Muscle of leg (tissue), 11 donors: ENCODE measurements around the gene GALNT17. TPM values are rescaled to one million over a fixed set of nuclear protein-coding genes. Genes with fewer than 3 reads are reported as not detected.

Experiments
- DNase-seq: peaks from one replicate; pipeline ENCODE4 v3.0.0; 2013
- H3K27ac ChIP-seq: one replicate; pipeline ENCODE4 v1.5.1; 2013; ENCODE audit warnings: mild to moderate bottlenecking, low read length, control low read depth
- H3K27me3 ChIP-seq: one replicate; pipeline ENCODE4 v1.6.1; 2013; ENCODE audit warnings: low read length; ENCODE audit not compliant: control insufficient read depth, insufficient read depth
- H3K36me3 ChIP-seq: one replicate; pipeline ENCODE4 v1.6.1; 2013; ENCODE audit warnings: low read length; ENCODE audit not compliant: control insufficient read depth, insufficient read depth
- H3K4me1 ChIP-seq: one replicate; pipeline ENCODE4 v1.6.1; 2013; ENCODE audit warnings: low read length; ENCODE audit not compliant: control insufficient read depth, insufficient read depth
- H3K4me3 ChIP-seq: one replicate; pipeline ENCODE4 v1.5.1; 2013; ENCODE audit warnings: low read length, control low read depth
- H3K9me3 ChIP-seq: replicated peaks from 2 replicates; pipeline ENCODE4 v1.6.1; 2013; ENCODE audit warnings: low read depth, low read length; ENCODE audit not compliant: control insufficient read depth
- WGBS: methylation state at CpG from one replicate; pipeline ENCODE4 v1.1.5; 2013; ENCODE audit warnings: missing lambda C conversion rate; ENCODE audit not compliant: insufficient coverage; 5-methylcytosine and 5-hydroxymethylcytosine counted together
- polyA plus RNA-seq, 8 donors: library from polyadenylated mRNA; unstranded; fragments of 120-200 nt; gene quantifications; one replicate each; pipeline versions ENCODE4 v1.2.1 to v1.2.3, GENCODE V29; 2013; ENCODE audit warnings: inconsistent platforms in 1 of 8, low replicate concordance in 1 of 8; ENCODE audit not compliant: insufficient read length in 8 of 8, insufficient read depth in 1 of 8
- total RNA-seq: library from RNA; stranded (reverse); fragments of 120-200 nt; gene quantifications from one replicate; pipeline ENCODE4 v1.2.4, GENCODE V29; 2013

Gene GALNT17
- total and polyA plus RNA-seq, 9 donors, result 22.5 to 40.0 (median 29.5) TPM

DNA sequence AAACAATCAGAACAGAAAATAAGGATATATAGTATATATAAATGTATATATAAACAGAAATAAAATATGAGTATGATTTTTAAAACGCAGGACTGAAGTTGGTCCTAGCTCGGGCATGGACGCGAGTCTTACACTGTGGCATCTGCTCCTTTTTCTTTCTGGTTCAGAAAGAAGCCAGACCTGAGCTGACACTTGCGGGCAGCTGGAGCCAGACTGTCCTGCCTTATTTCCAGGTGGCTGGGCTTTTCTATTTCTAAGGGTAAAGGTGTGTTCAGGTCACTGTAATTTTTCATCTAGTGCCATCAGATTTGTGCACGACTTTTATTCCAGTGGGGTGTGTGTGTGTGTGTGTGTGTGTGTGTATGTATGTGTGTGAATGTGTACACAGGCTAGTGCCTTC lies 166.4 kb downstream of the GALNT17 start:
- WGBS, result 96% methylated on average over 4 of the region's 6 CpGs
- H3K36me3 ChIP-seq, result peaks cover 3% of the 10 kb centered on the region
- H3K27ac ChIP-seq, result no peak overlapping the region
- no peaks in the 10 kb centered on the region for H3K27me3 ChIP-seq
- DNase-seq, result no peak
- H3K9me3 ChIP-seq, result no peaks in the 10 kb centered on the region
- H3K4me1 ChIP-seq, result peaks cover 8% of the 10 kb centered on the region
- no peak overlapping the region for H3K4me3 ChIP-seq

DNA sequence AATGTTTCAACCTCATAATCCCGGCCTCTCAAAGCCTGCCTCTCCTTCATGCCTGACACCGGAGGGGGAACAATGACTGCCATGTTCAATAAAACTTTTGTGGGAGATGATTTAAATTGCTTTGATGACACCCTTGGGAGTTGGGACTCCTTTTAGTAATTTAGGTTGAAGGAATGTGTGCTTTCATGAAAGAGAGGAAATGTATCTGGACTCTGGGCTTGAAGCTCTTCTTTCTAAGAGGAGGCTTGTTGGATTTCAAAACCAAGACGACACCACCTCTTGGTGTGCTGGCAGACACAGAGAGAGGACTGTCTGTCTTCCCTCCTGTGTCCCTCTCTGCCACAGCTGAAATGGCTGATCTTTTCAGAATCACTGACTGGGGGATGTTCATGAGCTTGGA lies 168.1 kb downstream of the GALNT17 start:
- H3K27ac ChIP-seq, result peak overlapping the region; percentile 35
- no CpG with 5 or more reads among the region's 3 CpGs for WGBS
- H3K4me1 ChIP-seq, result peaks cover 11% of the 10 kb centered on the region
- no peaks in the 10 kb centered on the region for H3K27me3 ChIP-seq
- no peak overlapping the region for H3K4me3 ChIP-seq
- peaks cover 3% of the 10 kb centered on the region for H3K36me3 ChIP-seq
- no peaks in the 10 kb centered on the region for H3K9me3 ChIP-seq
- DNase-seq, result no peak

DNA sequence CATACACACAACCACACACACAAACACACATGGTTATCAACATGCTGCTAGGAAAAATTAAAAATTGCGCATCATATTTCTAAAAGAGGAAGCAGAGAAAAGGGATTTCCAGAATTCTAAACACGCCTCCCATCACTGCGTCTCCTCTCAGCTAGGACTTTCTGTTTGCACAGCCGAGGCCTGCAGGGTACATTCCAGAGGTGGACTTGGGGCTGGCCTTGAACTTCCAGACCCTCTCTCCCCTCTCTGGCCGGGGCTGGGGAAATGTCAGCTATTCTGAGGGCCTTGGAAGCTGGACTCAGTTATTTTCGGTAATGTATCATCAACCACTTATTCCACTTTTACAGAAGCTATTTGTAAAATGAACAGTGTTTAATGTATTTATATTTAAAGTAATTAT lies 168.7 kb downstream of the GALNT17 start:
- H3K9me3 ChIP-seq, result no peaks in the 10 kb centered on the region
- no peak for DNase-seq
- no peak overlapping the region for H3K4me3 ChIP-seq
- H3K27me3 ChIP-seq, result no peaks in the 10 kb centered on the region
- WGBS, result 78% methylated on average over 2 of the region's 6 CpGs
- peaks cover 11% of the 10 kb centered on the region for H3K4me1 ChIP-seq
- no peak overlapping the region for H3K27ac ChIP-seq
- H3K36me3 ChIP-seq, result peaks cover 3% of the 10 kb centered on the region

DNA sequence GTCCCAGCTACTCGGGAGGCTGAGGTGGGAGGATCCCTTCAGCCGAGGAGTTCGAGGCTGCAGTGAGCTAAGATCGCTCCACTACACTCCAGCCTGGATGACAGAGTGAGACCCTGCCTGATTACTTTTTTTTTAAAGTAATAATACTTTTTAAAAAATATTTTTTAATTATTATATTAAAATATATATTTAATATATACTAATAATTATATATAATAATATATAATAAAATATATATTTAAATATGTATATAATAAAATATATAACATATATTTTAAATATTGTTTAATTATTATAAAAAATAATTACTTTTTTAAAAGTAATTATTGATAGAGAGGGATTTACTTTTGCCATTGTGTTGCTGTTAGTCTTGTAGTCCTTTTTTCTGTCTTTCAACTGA lies 169.2 kb downstream of the GALNT17 start:
- no peak overlapping the region for H3K27ac ChIP-seq
- H3K4me1 ChIP-seq, result peaks cover 11% of the 10 kb centered on the region
- no peak overlapping the region for H3K4me3 ChIP-seq
- DNase-seq, result no peak
- no peaks in the 10 kb centered on the region for H3K9me3 ChIP-seq
- H3K27me3 ChIP-seq, result no peaks in the 10 kb centered on the region
- peaks cover 3% of the 10 kb centered on the region for H3K36me3 ChIP-seq
- no CpG with 5 or more reads among the region's 4 CpGs for WGBS

DNA sequence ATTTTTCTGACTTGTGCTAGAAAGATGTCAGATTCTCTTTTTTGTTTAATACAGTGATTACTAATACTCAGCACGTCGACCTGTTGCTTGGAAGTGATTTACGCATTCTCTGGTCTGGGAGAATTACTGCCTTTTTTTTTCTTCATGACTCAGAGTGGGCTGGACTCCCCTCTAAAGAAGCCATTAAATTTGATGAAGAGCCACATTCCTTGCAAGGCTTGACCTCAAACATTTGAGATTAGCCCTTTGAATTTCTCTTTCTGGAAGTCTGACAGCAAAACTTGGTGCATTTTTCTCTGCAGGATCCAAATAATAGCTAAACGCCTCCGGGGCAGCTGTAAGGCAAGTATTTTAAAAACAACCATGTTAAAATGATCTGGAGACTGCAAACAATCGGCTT lies 171.6 kb downstream of the GALNT17 start:
- DNase-seq, result peak; percentile 68
- H3K36me3 ChIP-seq, result peaks cover 3% of the 10 kb centered on the region
- no peaks in the 10 kb centered on the region for H3K27me3 ChIP-seq
- H3K4me3 ChIP-seq, result no peak overlapping the region
- no peaks in the 10 kb centered on the region for H3K9me3 ChIP-seq
- H3K4me1 ChIP-seq, result peaks cover 21% of the 10 kb centered on the region
- 9% methylated on average over 4 of the region's 6 CpGs for WGBS
- no peak overlapping the region for H3K27ac ChIP-seq

DNA sequence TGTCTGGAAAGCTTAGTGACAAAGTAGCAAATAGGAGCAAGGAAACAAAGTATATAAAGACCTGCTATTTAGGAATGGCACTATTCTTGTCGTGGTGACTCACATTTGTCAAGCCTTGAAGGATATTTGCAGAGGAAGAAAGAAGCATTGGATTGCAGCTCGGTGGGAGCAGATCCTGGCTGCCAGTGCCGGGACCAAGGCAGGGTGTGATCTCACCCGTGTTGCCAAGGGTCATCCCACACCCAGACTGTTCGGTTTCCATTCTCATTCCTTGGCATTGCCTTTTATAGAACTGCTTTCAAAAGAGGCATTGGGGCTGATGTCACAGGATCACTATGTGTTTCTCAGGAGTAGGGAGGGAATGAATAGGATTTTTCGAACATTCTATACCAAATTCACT lies 176.2 kb downstream of the GALNT17 start:
- 18% methylated on average over 3 of the region's 6 CpGs for WGBS
- DNase-seq, result peak; percentile 80
- no peaks in the 10 kb centered on the region for H3K9me3 ChIP-seq

DNA sequence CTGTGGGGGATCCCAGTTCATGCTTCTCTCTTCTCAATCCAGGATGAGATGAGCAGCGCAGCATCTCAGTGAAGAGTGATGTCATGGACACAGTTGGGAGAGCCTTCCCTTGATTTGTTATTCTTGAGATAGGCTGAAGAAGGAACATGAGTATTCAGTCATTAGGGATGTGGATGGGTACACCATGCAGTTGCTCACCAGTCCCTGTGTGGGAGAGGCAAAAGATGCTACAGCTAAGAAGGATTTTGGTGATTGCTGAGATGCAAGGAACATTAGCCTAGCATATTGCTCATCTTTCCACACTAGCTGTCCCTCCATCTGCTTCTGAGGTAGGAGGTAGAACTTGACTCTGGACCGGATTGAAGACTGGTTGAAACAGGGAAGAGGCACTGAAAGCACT lies 179.6 kb downstream of the GALNT17 start:
- peaks cover 14% of the 10 kb centered on the region for H3K9me3 ChIP-seq
- no peaks in the 10 kb centered on the region for H3K27me3 ChIP-seq
- no peak overlapping the region for H3K27ac ChIP-seq
- H3K4me1 ChIP-seq, result peaks cover 23% of the 10 kb centered on the region
- DNase-seq, result no peak
- WGBS, result no CpG with 5 or more reads among the region's 2 CpGs
- H3K36me3 ChIP-seq, result no peaks in the 10 kb centered on the region
- H3K4me3 ChIP-seq, result no peak overlapping the region

More for the DNA sequence above, 176.2 kb downstream of the GALNT17 start:
- Histone ChIP-seq H3K27ac (peak overlapping the region; percentile 81), H3K4me3 (no peak overlapping the region), H3K4me1 (peaks cover 27% of the 10 kb centered on the region), H3K27me3 (no peaks in the 10 kb centered on the region), H3K36me3 (no peaks in the 10 kb centered on the region)

DNA sequence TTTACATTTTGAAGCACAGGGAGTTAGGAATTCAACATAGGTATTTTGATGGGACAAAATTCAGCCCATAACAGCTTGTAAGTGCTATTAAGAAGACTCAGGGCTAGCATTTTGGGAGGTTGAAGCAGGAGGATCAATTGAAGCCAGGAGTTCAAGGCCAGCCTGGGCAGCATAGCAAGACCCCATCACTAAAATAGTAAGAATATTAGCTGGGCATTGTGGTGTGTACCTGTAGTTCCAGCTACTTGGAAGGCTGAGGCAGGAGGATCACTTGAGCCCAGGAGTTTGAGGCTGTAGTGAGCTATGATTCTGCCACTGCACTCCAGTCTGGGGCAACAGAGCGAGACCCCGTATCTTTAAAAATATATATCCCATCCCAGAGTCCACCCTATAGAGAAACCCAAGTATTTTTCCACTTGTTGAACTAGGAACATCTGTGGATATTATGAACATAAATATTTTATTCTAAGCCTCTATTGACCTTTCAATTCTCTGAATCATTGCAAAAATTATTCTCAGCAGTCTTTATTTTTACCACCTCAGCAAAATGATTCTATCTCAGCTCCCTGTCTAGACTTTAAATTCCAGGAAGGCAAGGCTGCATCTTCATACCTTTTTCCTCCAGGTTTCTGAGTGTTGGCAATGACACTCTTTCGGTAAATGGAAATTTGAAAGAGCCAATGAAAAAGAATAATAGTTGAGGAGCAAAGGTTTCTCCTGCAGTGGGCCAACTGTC lies 181.0 kb downstream of the GALNT17 start:
- no CpG with 5 or more reads among the region's 3 CpGs for WGBS
- peaks cover 16% of the 10 kb centered on the region for H3K9me3 ChIP-seq
- H3K36me3 ChIP-seq, result no peaks in the 10 kb centered on the region
- DNase-seq, result peak; percentile 50
- peak overlapping the region; percentile 20 for H3K27ac ChIP-seq
- H3K27me3 ChIP-seq, result no peaks in the 10 kb centered on the region
- H3K4me1 ChIP-seq, result peaks cover 20% of the 10 kb centered on the region
- H3K4me3 ChIP-seq, result no peak overlapping the region

DNA sequence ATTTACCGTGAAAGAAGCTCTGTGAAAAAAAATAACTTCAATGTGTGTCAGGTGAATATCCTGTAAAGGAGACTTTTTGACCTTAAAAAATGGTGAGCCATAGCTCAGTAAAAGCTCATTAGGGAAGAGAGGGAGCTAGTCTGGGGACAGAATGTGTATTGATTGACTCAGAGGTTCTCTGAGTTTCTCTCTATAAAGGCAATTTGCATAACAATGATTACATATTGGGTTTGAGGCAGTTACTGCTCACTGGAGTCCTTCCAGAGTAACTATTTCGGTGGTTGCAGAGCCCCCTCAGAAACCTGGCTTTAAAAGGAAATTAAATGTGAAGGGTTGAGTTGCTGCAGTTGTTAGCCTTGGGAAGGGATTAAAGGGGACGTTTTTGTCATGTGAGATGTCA lies 181.6 kb downstream of the GALNT17 start:
- Histone ChIP-seq H3K4me1 (peaks cover 14% of the 10 kb centered on the region), H3K9me3 (peaks cover 16% of the 10 kb centered on the region), H3K4me3 (no peak overlapping the region), H3K27ac (peak overlapping the region; percentile 20), H3K27me3 (no peaks in the 10 kb centered on the region), H3K36me3 (no peaks in the 10 kb centered on the region)
- no peak for DNase-seq
- WGBS, result 13% methylated on average over 3 of the region's 3 CpGs

DNA sequence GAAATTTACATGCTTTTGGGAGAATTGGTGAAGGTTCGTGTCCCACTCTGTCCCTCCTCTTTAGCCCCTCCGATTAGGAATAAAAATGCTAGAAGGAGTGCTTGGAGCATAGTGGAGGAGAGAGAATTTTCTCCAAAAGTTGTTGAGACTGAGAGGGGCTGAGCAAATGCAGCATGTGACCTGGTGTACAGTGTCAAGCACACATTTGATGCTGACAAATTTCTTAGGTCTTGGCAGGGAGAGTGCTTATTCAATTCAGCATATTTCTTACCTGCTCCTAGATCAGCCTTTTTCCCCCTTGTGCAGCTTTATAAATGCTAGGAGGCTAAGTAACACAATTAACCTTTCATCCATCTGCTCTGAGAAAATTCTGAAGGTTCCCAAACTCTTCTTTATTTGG lies 189.0 kb downstream of the GALNT17 start:
- no CpG with 5 or more reads among the region's 2 CpGs for WGBS

DNA sequence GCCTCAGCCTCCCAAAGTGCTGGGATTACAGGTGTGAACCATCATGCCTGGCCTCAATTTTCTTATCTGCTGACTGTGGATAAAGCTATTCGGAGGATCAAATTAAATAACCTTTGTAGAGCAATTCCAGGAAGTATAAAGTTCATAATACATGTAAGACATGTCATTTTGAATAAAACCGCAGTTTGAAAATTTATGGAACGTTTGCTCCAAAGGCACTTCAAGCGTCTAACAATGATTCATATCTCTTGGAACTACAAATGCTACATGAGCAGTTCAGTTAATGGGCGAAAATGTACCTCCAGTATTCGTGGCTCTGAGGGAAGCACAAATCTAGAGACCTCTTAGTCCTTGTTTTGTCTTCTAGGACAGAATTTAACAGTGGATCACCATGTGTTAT lies 190.3 kb downstream of the GALNT17 start:
- DNase-seq, result no peak
- no peaks in the 10 kb centered on the region for H3K27me3 ChIP-seq
- WGBS, result 93% methylated on average over 2 of the region's 6 CpGs
- H3K4me1 ChIP-seq, result peaks cover 2% of the 10 kb centered on the region
- H3K27ac ChIP-seq, result no peak overlapping the region
- no peaks in the 10 kb centered on the region for H3K9me3 ChIP-seq
- no peaks in the 10 kb centered on the region for H3K36me3 ChIP-seq
- no peak overlapping the region for H3K4me3 ChIP-seq

More for the DNA sequence above, 189.0 kb downstream of the GALNT17 start:
- Histone ChIP-seq H3K27me3 (no peaks in the 10 kb centered on the region), H3K9me3 (peaks cover 7% of the 10 kb centered on the region), H3K36me3 (no peaks in the 10 kb centered on the region), H3K4me1 (peaks cover 2% of the 10 kb centered on the region), H3K4me3 (no peak overlapping the region), H3K27ac (no peak overlapping the region)
- no peak for DNase-seq
